Psoas muscle (tissue), 8 donors: ENCODE data around the gene IL18. TPM values are rescaled to one million over a fixed set of nuclear protein-coding genes. Genes with fewer than 3 reads are reported as not detected.
"Not testable (repeated sequence)": the region's sequence is repeated elsewhere in the genome, so short reads cannot be mapped to it uniquely, and the experiment has no call there.

Experiments used
- ATAC-seq, 4 donors: fragments of 200-7000 bp; cut with Tn5 transposase; one replicate each; pipeline ENCODE4 v1.9.1; 2020; ENCODE audit warnings: moderate library complexity in 3 of 4, mild to moderate bottlenecking in 2 of 4
- DNase-seq, 2 donors: peaks; one replicate each; pipeline ENCODE4 v3.0.0-alpha.2; 2020
- H3K27ac ChIP-seq: fragments of 200-600 bp; one replicate; pipeline ENCODE4 v1.8.0; 2022
- H3K27me3 ChIP-seq, 3 donors: fragments of 200-600 bp in 1 of 3; one replicate each; pipeline versions ENCODE4 v1.6.1 to v1.8.0; 2013 to 2022; ENCODE audit warnings: low read length in 2 of 3, mild to moderate bottlenecking in 2 of 3, moderate library complexity in 1 of 3; ENCODE audit not compliant: insufficient read depth in 3 of 3
- H3K36me3 ChIP-seq, 2 donors: fragments of 200-600 bp in 1 of 2; one replicate each; pipeline versions ENCODE4 v1.6.1 to v1.8.0; 2013 to 2022; ENCODE audit warnings: low read depth in 1 of 2, mild to moderate bottlenecking in 1 of 2, moderate library complexity in 1 of 2; ENCODE audit not compliant: insufficient read depth in 1 of 2
- H3K4me1 ChIP-seq: fragments of 200-600 bp; one replicate; pipeline ENCODE4 v1.8.0; 2022
- H3K4me3 ChIP-seq: fragments of 200-600 bp; one replicate; pipeline ENCODE4 v1.8.0; 2022; ENCODE audit warnings: mild to moderate bottlenecking
- H3K9me3 ChIP-seq: fragments of 200-600 bp; one replicate; pipeline ENCODE4 v1.8.0; 2022
- CTCF ChIP-seq: fragments of 200-600 bp; IDR thresholded peaks from one replicate; pipeline ENCODE4 v1.8.0; 2022; ENCODE audit warnings: antibody characterized with exemption
- WGBS, 3 donors: extraction: QIAGEN DNeasy Blood & Tissue Kit; methylation state at CpG; one replicate each; pipeline versions ENCODE4 v1.1.6 to v1.1.7; 2013; 5-methylcytosine and 5-hydroxymethylcytosine counted together
- intact Hi-C, 2 donors: fragments of 100-400 bp; cut with DNase I; formaldehyde crosslinking; loops; one replicate each; pipeline versions ENCODE4 v1.11.0 to v1.14.2; 2022
- polyA plus RNA-seq, 3 donors: library from polyadenylated mRNA; stranded (reverse); fragments of 200-250 nt; gene quantifications; one replicate each; pipeline ENCODE4 v1.2.3, GENCODE V29; 2013
- total RNA-seq, 4 donors: library from RNA; stranded (reverse); fragmentation: NEBNext Ultra II Directional in 2 of 4; extraction: Animal tissue kit (Norgen Biotek cat#: 25700) in 2 of 4; gene quantifications; one replicate each; pipeline versions ENCODE4 v1.2.1 to v1.2.4, GENCODE V29; 2021 to 2023
- donor health status: healthy with polysubstance abuse.
- donor health status: DM: no; HTN: no; CAD: no; lungs with moderate emphysema.
- donor health status: Bipolar disorder and iron deficiency.
- donor health status: healthy.
- donor health status: DM: yes; HTN: yes; CAD: no.
- donor health status: DM: no; HTN: no; CAD: no.
- donor health status: DM: no; HTN: no; CAD: no.
- donor health status: DM: yes; HTN: yes; CAD: no.

IL18 gene
- total and polyA plus RNA-seq, 7 donors = 0.86 to 66.4 (median 7.0) TPM

DNA sequence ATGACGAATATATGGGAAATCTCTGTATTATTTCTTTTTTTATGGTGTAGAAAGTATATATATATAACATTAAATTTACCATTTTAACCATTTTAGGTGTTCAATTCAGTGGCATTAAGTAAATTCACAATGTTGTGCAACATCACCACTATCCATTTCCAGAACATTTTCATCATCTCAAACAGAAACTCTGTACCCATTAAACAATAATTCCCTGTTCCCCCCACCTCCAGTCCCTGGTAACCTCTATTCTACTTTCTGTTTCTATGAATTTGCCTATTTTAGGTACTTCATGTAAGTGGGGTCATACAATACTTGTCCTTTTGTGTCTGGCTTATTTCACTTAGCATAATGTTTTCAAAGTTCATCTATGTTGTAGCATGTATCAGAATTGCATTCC lies 47.0 kb upstream of the IL18 start:
- no peak for DNase-seq
- Histone ChIP-seq H3K27me3 (no peaks in the 10 kb centered on the region), H3K4me3 (no peak overlapping the region), H3K4me1 (no peaks in the 10 kb centered on the region), H3K36me3 (peaks cover 0 to 28% of the 10 kb centered on the region in 2 donors), H3K9me3 (no peaks in the 10 kb centered on the region), H3K27ac (no peak overlapping the region)
- 72 to 78% (median 73%) methylated on average over 1 of the region's 1 CpG for WGBS, 3 donors
- ATAC-seq = no peak
- TF ChIP-seq CTCF = no peak
- intact Hi-C loops = loop anchor here in 1 of 2 donors (10.0 kb wide), 1 partner anchor 344 kb away; no protein-coding TSS in a partner anchor

- ATAC-seq = no peak
- Histone ChIP-seq H3K4me3 (no peak overlapping the region), H3K9me3 (no peaks in the 10 kb centered on the region), H3K36me3 (peaks cover 0 to 52% of the 10 kb centered on the region in 2 donors), H3K27me3 (no peaks in the 10 kb centered on the region), H3K4me1 (no peaks in the 10 kb centered on the region), H3K27ac (no peak overlapping the region)
- no peak for DNase-seq
- 94 to 97% (median 95%) methylated on average over 21 to 23 of the region's 23 CpGs for WGBS, 3 donors
- no peak for TF ChIP-seq CTCF
- intact Hi-C loops = no loop called here
These were observed 42.2 kb upstream of the IL18 start for GRCh38 chr11:112206071-112206470.

DNA sequence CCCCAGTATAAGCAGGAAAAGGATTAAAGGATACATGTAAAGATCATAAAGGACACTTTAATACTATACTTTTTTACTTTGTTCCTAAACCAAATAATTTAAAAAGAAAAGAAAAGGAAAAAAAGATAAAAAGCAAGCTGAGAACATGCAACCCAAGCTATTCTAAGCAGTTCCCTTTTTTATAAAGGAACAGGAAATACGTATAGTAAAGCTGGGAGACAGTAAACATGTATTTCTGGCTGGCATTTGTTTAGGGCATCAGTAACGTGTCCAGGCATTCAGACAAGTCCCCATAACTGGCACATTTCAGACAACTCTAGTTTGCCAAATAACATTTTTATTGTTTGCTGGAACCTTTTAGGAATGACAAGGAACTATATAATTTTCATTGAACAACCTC lies 36.4 kb upstream of the IL18 start:
- TF ChIP-seq CTCF = no peak
- Histone ChIP-seq H3K4me3 (no peak overlapping the region), H3K27ac (no peak overlapping the region), H3K36me3 (peaks cover 0 to 78% of the 10 kb centered on the region in 2 donors), H3K9me3 (no peaks in the 10 kb centered on the region), H3K27me3 (no peaks in the 10 kb centered on the region), H3K4me1 (no peaks in the 10 kb centered on the region)
- WGBS, 3 donors = 33 to 55% (median 33%) methylated on average over 2 of the region's 2 CpGs
- intact Hi-C loops = no loop called here
- DNase-seq (no peak), ATAC-seq (no peak)

DNA sequence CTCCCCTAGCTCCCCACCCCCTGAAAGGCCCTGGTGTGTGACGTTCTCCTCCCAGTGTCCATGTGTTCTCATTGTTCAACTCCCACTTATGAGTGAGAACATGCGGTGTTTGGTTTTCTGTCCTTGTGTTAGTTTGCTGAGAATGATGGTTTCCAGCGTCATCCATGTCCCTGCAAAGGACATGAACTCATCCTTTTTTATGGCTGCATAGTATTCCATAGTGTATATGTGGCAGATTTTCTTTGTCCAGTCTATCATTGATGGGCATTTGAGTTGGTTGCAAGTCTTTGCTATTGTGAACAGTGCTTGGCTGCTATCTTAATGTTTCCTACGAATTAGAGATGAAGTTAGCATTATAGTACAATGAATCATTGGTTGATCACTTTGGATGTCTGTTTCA lies 35.2 kb upstream of the IL18 start:
- H3K27me3 ChIP-seq, intact Hi-C loops, H3K4me1 ChIP-seq, H3K27ac ChIP-seq, DNase-seq, ATAC-seq, H3K9me3 ChIP-seq, H3K4me3 ChIP-seq: not testable (repeated sequence)
- 79 to 82% (median 81%) methylated on average over 4 of the region's 4 CpGs for WGBS, 3 donors
- H3K36me3 ChIP-seq = peaks cover 0 to 69% of the 10 kb centered on the region in 2 donors

DNA sequence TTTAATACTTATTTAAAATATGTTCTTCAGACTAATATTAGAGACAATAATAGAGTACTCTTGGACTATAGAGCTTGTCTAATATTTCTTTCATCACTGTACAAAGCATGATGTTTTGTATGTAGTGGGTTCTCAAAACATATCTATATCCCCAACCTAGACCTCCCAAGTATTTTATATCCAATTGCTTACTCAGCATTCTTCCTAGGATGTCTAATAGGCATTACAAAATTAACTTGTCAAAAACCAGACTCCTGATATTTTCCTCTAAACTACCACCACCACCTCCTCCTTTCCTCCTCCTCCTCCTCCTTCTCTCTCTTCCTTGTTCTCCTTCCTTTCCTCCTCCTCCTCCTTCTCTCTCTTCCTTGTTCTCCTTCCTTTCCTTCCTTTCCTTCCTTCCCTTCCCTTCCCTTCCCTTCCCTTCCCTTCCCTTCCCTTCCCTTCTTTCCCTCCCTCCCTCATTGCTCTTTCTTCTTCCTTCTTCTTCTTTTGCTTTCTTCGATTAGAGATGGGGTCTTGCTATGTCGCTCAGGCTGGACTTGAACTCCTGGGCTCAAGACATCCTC lies 32.7 kb upstream of the IL18 start:
- TF ChIP-seq CTCF = no peak
- peaks cover 10% of the 10 kb centered on the region for H3K4me1 ChIP-seq
- ATAC-seq (no peak), DNase-seq (no peak)
- intact Hi-C loops = no loop called here
- no peaks in the 10 kb centered on the region for H3K9me3 ChIP-seq
- H3K36me3 ChIP-seq = peaks cover 0 to 46% of the 10 kb centered on the region in 2 donors
- no peak overlapping the region for H3K4me3 ChIP-seq
- H3K27ac ChIP-seq = no peak overlapping the region
- WGBS, 3 donors = 84 to 94% (median 85%) methylated on average over 2 of the region's 2 CpGs
- H3K27me3 ChIP-seq = no peaks in the 10 kb centered on the region
